CD8-positive, alpha-beta memory T cell (primary cell): ENCODE data around the gene CECR2. TPM values are rescaled to one million over a fixed set of nuclear protein-coding genes. Genes with fewer than 3 reads are reported as not detected.

ENCODE experiments used
- CTCF ChIA-PET: fragments of 350-600 bp; sonication (Branson Sonifier 250); formaldehyde crosslinking; loops from one replicate; lab custom pipeline; 2021; ENCODE audit warnings: antibody characterized with exemption; lab: Charles Lee
- POLR2A ChIA-PET: fragments of 350-600 bp; sonication (Branson Sonifier 250); formaldehyde crosslinking; loops from one replicate; lab custom pipeline; 2021; ENCODE audit warnings: antibody characterized with exemption; lab: Charles Lee
- DNase-seq, 5 donors: peaks; one replicate each; pipeline versions ENCODE4 v3.0.0 to v3.0.0-alpha.2; 2020 to 2022; ENCODE audit warnings: mixed read lengths in 1 of 5
- H3K27ac ChIP-seq: one replicate; pipeline ENCODE4 v1.7.0; 2013; ENCODE audit warnings: low read depth, mild to moderate bottlenecking, low read length, moderate library complexity
- H3K27me3 ChIP-seq: 2 replicates; pipeline ENCODE4 v1.7.0; 2013; ENCODE audit warnings: low read length, mild to moderate bottlenecking; ENCODE audit not compliant: insufficient read depth, poor library complexity, severe bottlenecking
- H3K36me3 ChIP-seq: 2 replicates; pipeline ENCODE4 v1.7.0; 2013; ENCODE audit warnings: mild to moderate bottlenecking, low read length, moderate library complexity; ENCODE audit not compliant: insufficient read depth
- H3K4me1 ChIP-seq: 2 replicates; pipeline ENCODE4 v1.7.0; 2013; ENCODE audit warnings: mild to moderate bottlenecking, low read length, moderate library complexity; ENCODE audit not compliant: insufficient read depth
- H3K4me3 ChIP-seq: 2 replicates; pipeline ENCODE4 v1.7.0; 2013; ENCODE audit warnings: mild to moderate bottlenecking, low read length
- H3K9me3 ChIP-seq: 2 replicates; pipeline ENCODE4 v1.7.0; 2013; ENCODE audit warnings: mild to moderate bottlenecking, low read length
- H3K27ac Mint-ChIP-seq, 8 donors: one replicate each; pipeline ENCODE4 v1.8.0; 2020 to 2021; ENCODE audit warnings: mixed read lengths in 8 of 8, mild to moderate bottlenecking in 6 of 8, inconsistent platforms in 3 of 8, moderate library complexity in 3 of 8
- H3K27me3 Mint-ChIP-seq, 2 donors: one replicate each; pipeline ENCODE4 v1.8.0; 2020 to 2021; ENCODE audit warnings: mixed read lengths in 2 of 2, mild to moderate bottlenecking in 1 of 2, moderate library complexity in 1 of 2
- H3K36me3 Mint-ChIP-seq, 3 donors: one replicate each; pipeline ENCODE4 v1.8.0; 2020 to 2021; ENCODE audit warnings: mixed read lengths in 3 of 3, inconsistent platforms in 1 of 3, mild to moderate bottlenecking in 1 of 3
- H3K4me1 Mint-ChIP-seq, 3 donors: one replicate each; pipeline ENCODE4 v1.8.0; 2020 to 2021; ENCODE audit warnings: mixed read lengths in 3 of 3, inconsistent platforms in 1 of 3, mild to moderate bottlenecking in 1 of 3
- H3K4me3 Mint-ChIP-seq, 7 donors: one replicate each; pipeline ENCODE4 v1.8.0; 2020 to 2021; ENCODE audit warnings: mixed read lengths in 7 of 7, mild to moderate bottlenecking in 6 of 7, moderate library complexity in 4 of 7, inconsistent platforms in 2 of 7
- H3K9me3 Mint-ChIP-seq, 5 donors: one replicate each; pipeline ENCODE4 v1.8.0; 2020 to 2022; ENCODE audit warnings: mixed read lengths in 5 of 5, mild to moderate bottlenecking in 3 of 5, moderate library complexity in 2 of 5, inconsistent platforms in 1 of 5
- polyA plus RNA-seq: library from polyadenylated mRNA; unstranded; fragments of 300-500 nt; fragmentation: Illumina TruSeq; gene quantifications from one replicate; pipeline ENCODE4 v1.2.3, GENCODE V29; 2021
- total RNA-seq, 2 experiments: library from RNA; stranded (reverse); gene quantifications; one replicate each; pipeline ENCODE4 v1.2.3, GENCODE V29; 2021

The CECR2 gene
- total and polyA plus RNA-seq, 3 experiments from 2014 or later, result not detected

GRCh38 chr22:17379944-17380343 is 10.7 kb downstream of the CECR2 start:
- Histone ChIP-seq H3K27ac (no peak overlapping the region), H3K4me1 (no peaks in the 10 kb centered on the region), H3K27me3 (no peaks in the 10 kb centered on the region), H3K36me3 (no peaks in the 10 kb centered on the region), H3K4me3 (no peak overlapping the region), H3K9me3 (no peaks in the 10 kb centered on the region)
- no peak overlapping the region for H3K27ac Mint-ChIP-seq
- no peak for DNase-seq
- no peak overlapping the region for H3K4me3 Mint-ChIP-seq
- peaks cover 0 to 3% (median 0%) of the 10 kb centered on the region in 3 donors for H3K36me3 Mint-ChIP-seq
- peaks cover 20 to 54% of the 10 kb centered on the region in 2 donors for H3K27me3 Mint-ChIP-seq
- ChIA-PET POLR2A (no interaction called here), CTCF (no interaction called here)
- H3K4me1 Mint-ChIP-seq, result no peaks in the 10 kb centered on the region
- H3K9me3 Mint-ChIP-seq, result peaks cover 0 to 3% (median 0%) of the 10 kb centered on the region in 5 donors

GRCh38 chr22:17380359-17381087 is 11.3 kb downstream of the CECR2 start:
- no peaks in the 10 kb centered on the region for H3K4me1 Mint-ChIP-seq
- DNase-seq, result no peak
- Histone ChIP-seq H3K4me1 (no peaks in the 10 kb centered on the region), H3K27me3 (no peaks in the 10 kb centered on the region), H3K27ac (no peak overlapping the region), H3K4me3 (no peak overlapping the region), H3K36me3 (no peaks in the 10 kb centered on the region), H3K9me3 (no peaks in the 10 kb centered on the region)
- H3K27me3 Mint-ChIP-seq, result peaks cover 15 to 50% of the 10 kb centered on the region in 2 donors
- ChIA-PET POLR2A (no interaction called here), CTCF (no interaction called here)
- H3K27ac Mint-ChIP-seq, result no peak overlapping the region
- H3K36me3 Mint-ChIP-seq, result peaks cover 0 to 3% (median 0%) of the 10 kb centered on the region in 3 donors
- peaks cover 0 to 3% (median 0%) of the 10 kb centered on the region in 5 donors for H3K9me3 Mint-ChIP-seq
- no peak overlapping the region for H3K4me3 Mint-ChIP-seq

GRCh38 chr22:17381192-17381913 is 12.1 kb downstream of the CECR2 start:
- Histone ChIP-seq H3K9me3 (no peaks in the 10 kb centered on the region), H3K4me1 (no peaks in the 10 kb centered on the region)
- CTCF ChIA-PET, result no interaction called here

GRCh38 chr22:17384612-17385330 is 15.5 kb downstream of the CECR2 start:
- H3K9me3 Mint-ChIP-seq, result peaks cover 0 to 3% (median 0%) of the 10 kb centered on the region in 5 donors
- peaks cover 0 to 3% (median 0%) of the 10 kb centered on the region in 3 donors for H3K36me3 Mint-ChIP-seq
- H3K27me3 Mint-ChIP-seq, result peaks cover 9 to 35% of the 10 kb centered on the region in 2 donors
- no peak for DNase-seq
- Histone ChIP-seq H3K27me3 (no peaks in the 10 kb centered on the region), H3K9me3 (no peaks in the 10 kb centered on the region), H3K4me3 (no peak overlapping the region), H3K27ac (no peak overlapping the region), H3K4me1 (no peaks in the 10 kb centered on the region), H3K36me3 (no peaks in the 10 kb centered on the region)
- no peaks in the 10 kb centered on the region for H3K4me1 Mint-ChIP-seq
- CTCF ChIA-PET, result no interaction called here
- POLR2A ChIA-PET, result no interaction called here
- H3K27ac Mint-ChIP-seq, result no peak overlapping the region
- no peak overlapping the region for H3K4me3 Mint-ChIP-seq

More at GRCh38 chr22:17381192-17381913, 12.1 kb downstream of the CECR2 start:
- POLR2A ChIA-PET, result interaction anchor here (0.7 kb wide), 1 partner anchor 13 kb away, joined by 3 read pairs; no protein-coding TSS in a partner anchor
- no peak overlapping the region for H3K27ac Mint-ChIP-seq
- Histone ChIP-seq H3K36me3 (no peaks in the 10 kb centered on the region), H3K4me3 (no peak overlapping the region), H3K27me3 (no peaks in the 10 kb centered on the region), H3K27ac (no peak overlapping the region)
- DNase-seq, result no peak
- peaks cover 17 to 43% of the 10 kb centered on the region in 2 donors for H3K27me3 Mint-ChIP-seq
- peaks cover 0 to 3% (median 0%) of the 10 kb centered on the region in 5 donors for H3K9me3 Mint-ChIP-seq
- H3K4me1 Mint-ChIP-seq, result no peaks in the 10 kb centered on the region
- peaks cover 0 to 3% (median 0%) of the 10 kb centered on the region in 3 donors for H3K36me3 Mint-ChIP-seq
- H3K4me3 Mint-ChIP-seq, result no peak overlapping the region

- H3K9me3 Mint-ChIP-seq, result peaks cover 0 to 3% (median 0%) of the 10 kb centered on the region in 5 donors
- CTCF ChIA-PET, result no interaction called here
- DNase-seq, result no peak
- Histone ChIP-seq H3K9me3 (no peaks in the 10 kb centered on the region), H3K4me3 (no peak overlapping the region), H3K36me3 (no peaks in the 10 kb centered on the region), H3K4me1 (no peaks in the 10 kb centered on the region), H3K27me3 (peaks cover 4% of the 10 kb centered on the region), H3K27ac (no peak overlapping the region)
- no peaks in the 10 kb centered on the region for H3K4me1 Mint-ChIP-seq
- POLR2A ChIA-PET, result no interaction called here
- no peaks in the 10 kb centered on the region for H3K36me3 Mint-ChIP-seq
- peaks cover 4 to 20% of the 10 kb centered on the region in 2 donors for H3K27me3 Mint-ChIP-seq
- no peak overlapping the region for H3K27ac Mint-ChIP-seq
- no peak overlapping the region for H3K4me3 Mint-ChIP-seq
These were observed 18.1 kb downstream of the CECR2 start for GRCh38 chr22:17387356-17387755.

- POLR2A ChIA-PET, result no interaction called here
- H3K27ac Mint-ChIP-seq, result no peak overlapping the region
- Histone ChIP-seq H3K4me1 (no peaks in the 10 kb centered on the region), H3K9me3 (no peaks in the 10 kb centered on the region), H3K27me3 (peaks cover 4% of the 10 kb centered on the region), H3K4me3 (no peak overlapping the region), H3K36me3 (no peaks in the 10 kb centered on the region), H3K27ac (no peak overlapping the region)
- peaks cover 5 to 16% of the 10 kb centered on the region in 2 donors for H3K27me3 Mint-ChIP-seq
- CTCF ChIA-PET, result no interaction called here
- no peak for DNase-seq
- H3K36me3 Mint-ChIP-seq, result no peaks in the 10 kb centered on the region
- no peak overlapping the region for H3K4me3 Mint-ChIP-seq
- peaks cover 0 to 3% (median 0%) of the 10 kb centered on the region in 5 donors for H3K9me3 Mint-ChIP-seq
- no peaks in the 10 kb centered on the region for H3K4me1 Mint-ChIP-seq
These were observed 19.0 kb downstream of the CECR2 start for GRCh38 chr22:17388235-17388634.

GRCh38 chr22:17390087-17390486 is 20.8 kb downstream of the CECR2 start:
- Mint-ChIP-seq H3K4me1 (no peaks in the 10 kb centered on the region), H3K36me3 (no peaks in the 10 kb centered on the region), H3K27ac (no peak overlapping the region), H3K27me3 (peaks cover 7 to 12% of the 10 kb centered on the region in 2 donors), H3K4me3 (no peak overlapping the region), H3K9me3 (no peaks in the 10 kb centered on the region)
- H3K9me3 ChIP-seq, result no peaks in the 10 kb centered on the region
- ChIA-PET POLR2A (no interaction called here), CTCF (no interaction called here)
- no peak overlapping the region for H3K4me3 ChIP-seq
- H3K4me1 ChIP-seq, result no peaks in the 10 kb centered on the region
- H3K27me3 ChIP-seq, result peaks cover 4% of the 10 kb centered on the region
- no peak overlapping the region for H3K27ac ChIP-seq
- no peak for DNase-seq
- no peaks in the 10 kb centered on the region for H3K36me3 ChIP-seq
